ENCODE results near the gene HPCA.
"Not testable (repeated sequence)": the region's sequence is repeated elsewhere in the genome, so short reads cannot be mapped to it uniquely, and the experiment has no call there.

The HPCA gene

DNA sequence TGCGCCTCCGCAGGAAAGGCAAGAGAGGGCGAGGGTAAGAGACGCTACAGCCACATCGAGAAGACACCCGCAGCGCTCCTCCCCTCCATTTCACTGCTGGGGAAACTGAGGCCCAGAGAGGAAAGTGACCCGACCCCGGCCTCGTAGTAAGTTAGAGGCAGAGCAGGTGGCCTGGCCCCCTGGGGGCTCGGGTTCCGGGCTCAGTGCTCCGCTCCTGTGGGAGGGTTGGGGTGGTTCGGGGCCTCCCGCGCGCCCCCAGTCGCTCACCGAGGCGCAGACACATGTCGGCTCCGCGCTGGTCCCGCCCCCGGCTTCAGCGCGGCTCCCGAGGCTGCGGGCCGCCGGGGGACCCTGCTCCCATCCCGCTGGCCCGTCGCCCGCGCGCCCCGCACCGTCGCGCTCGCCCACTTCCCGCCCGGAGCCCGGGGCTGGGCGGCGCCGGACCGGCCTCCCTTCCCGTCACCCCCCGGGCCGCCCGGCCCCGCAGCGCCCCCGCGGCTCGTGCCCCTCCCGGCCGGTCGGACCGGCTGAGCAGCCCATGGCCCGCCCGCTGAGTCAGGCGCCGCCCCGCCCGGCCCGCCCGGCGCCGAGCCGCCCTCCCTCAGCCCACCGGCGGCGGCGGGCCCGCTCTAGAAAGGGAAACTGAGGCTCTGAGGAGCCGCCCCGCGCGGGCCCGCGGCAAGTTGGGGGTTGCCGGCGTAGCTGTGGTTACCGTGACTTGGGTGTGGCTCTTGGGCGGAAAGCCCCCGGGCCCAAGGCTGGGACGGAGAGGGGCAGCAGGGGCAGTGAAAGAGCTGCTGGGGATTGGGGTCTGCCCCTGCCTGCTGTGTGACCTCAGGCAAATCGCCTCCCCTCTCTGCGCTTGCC lies 14.9 kb downstream of the HPCA start, which contains the start of gene TMEM54:
Gene TMEM54 (minus strand): TSS at position 434 of the 867 bp plus-strand sequence. CDS start 151 bp downstream, at position 283.
- peak within 1 kb of the TSS; percentile 50 for H3K4me3 ChIP-seq (ENCODE audit: low read depth, low read length)
- TF ChIP-seq, protein P1, sequence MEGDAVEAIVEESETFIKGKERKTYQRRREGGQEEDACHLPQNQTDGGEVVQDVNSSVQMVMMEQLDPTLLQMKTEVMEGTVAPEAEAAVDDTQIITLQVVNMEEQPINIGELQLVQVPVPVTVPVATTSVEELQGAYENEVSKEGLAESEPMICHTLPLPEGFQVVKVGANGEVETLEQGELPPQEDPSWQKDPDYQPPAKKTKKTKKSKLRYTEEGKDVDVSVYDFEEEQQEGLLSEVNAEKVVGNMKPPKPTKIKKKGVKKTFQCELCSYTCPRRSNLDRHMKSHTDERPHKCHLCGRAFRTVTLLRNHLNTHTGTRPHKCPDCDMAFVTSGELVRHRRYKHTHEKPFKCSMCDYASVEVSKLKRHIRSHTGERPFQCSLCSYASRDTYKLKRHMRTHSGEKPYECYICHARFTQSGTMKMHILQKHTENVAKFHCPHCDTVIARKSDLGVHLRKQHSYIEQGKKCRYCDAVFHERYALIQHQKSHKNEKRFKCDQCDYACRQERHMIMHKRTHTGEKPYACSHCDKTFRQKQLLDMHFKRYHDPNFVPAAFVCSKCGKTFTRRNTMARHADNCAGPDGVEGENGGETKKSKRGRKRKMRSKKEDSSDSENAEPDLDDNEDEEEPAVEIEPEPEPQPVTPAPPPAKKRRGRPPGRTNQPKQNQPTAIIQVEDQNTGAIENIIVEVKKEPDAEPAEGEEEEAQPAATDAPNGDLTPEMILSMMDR (IDR thresholded peaks at IDR 0.05; ENCODE audit: low read depth, low read length, missing control alignments) = no peak
- DNase-seq (ENCODE audit: low read depth) = no peak
- in situ Hi-C loops (cut with HindIII; ENCODE audit: low sequenced_read_pairs) = no loop called here

- in situ Hi-C loops (cut with HindIII; ENCODE audit: low sequenced_read_pairs) = no loop called here
- H3K4me3 ChIP-seq (ENCODE audit: low read depth, low read length) = peak overlapping the region; percentile 50
- DNase-seq (ENCODE audit: low read depth) = no peak
- TF ChIP-seq, protein P1 (IDR thresholded peaks at IDR 0.05; ENCODE audit: low read depth, low read length, missing control alignments) = no peak
These were observed 15.7 kb downstream of the HPCA start for GRCh38 chr1:32901823-32902534.

- TF ChIP-seq, protein P1 (IDR thresholded peaks at IDR 0.05; ENCODE audit: low read depth, low read length, missing control alignments) = no peak
- in situ Hi-C loops (cut with HindIII; ENCODE audit: low sequenced_read_pairs) = no loop called here
- H3K4me3 ChIP-seq (ENCODE audit: low read depth, low read length) = no peak overlapping the region
- DNase-seq (ENCODE audit: low read depth) = no peak
These were observed 16.2 kb downstream of the HPCA start for GRCh38 chr1:32902535-32902920.

- no peak overlapping the region for H3K4me3 ChIP-seq (ENCODE audit: low read depth, low read length)
- no peak for DNase-seq (ENCODE audit: low read depth)
- in situ Hi-C loops (cut with HindIII; ENCODE audit: low sequenced_read_pairs) = no loop called here
- TF ChIP-seq, protein P1 (IDR thresholded peaks at IDR 0.05; ENCODE audit: low read depth, low read length, missing control alignments) = no peak
These were observed 17.9 kb downstream of the HPCA start for GRCh38 chr1:32903991-32904785.

DNA sequence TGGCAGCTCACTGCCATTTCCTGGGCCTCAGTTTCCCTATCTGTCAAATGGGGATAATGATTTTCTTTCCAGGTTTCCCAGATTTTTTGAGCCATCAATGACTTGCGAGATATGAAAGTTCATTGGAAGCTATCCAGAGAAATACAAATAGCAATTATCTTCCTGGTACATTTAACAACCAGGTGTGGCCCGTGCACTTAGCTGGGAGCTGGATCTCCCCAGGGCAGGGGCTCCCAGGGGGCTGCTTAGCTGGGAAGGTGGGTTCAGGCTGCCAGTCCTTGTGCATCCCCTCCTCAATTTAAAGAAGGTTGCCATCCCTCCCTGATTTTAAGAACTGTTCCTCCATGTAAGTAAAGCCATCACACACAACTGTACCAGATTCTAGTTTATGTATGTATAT lies 18.5 kb downstream of the HPCA start:
- no peak for DNase-seq (ENCODE audit: low read depth)
- H3K4me3 ChIP-seq (ENCODE audit: low read depth, low read length) = no peak overlapping the region
- TF ChIP-seq, protein P1 (IDR thresholded peaks at IDR 0.05; ENCODE audit: low read depth, low read length, missing control alignments) = no peak
- in situ Hi-C loops (cut with HindIII; ENCODE audit: low sequenced_read_pairs) = no loop called here

DNA sequence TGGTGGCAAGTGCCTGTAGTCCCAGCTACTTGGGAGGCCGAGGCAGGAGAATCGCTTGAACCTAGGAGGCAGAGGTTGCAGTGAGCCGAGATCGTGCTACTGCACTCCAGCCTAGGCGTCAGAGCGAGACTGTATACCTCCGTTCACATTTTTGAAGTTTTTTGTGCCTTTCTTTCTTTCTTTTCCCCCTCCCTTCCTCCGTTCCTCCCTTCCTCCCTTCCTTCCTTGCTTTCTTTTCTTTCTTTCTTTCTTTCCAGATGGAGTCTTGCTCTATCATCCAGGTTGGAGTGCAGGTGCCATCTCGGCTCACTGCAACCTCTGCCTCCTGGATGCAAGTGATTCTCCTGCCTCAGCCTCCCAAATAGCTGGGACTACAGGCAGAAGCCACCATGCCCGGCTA lies 19.3 kb downstream of the HPCA start:
- in situ Hi-C loops (cut with HindIII; ENCODE audit: low sequenced_read_pairs); DNase-seq (ENCODE audit: low read depth): not testable (repeated sequence)

More for the DNA sequence above, 19.3 kb downstream of the HPCA start:
- H3K4me3 ChIP-seq (ENCODE audit: low read depth, low read length) = not testable (repeated sequence)
